IPS-18c (cell line): Measurements from ENCODE around the gene SLC15A4.

ENCODE experiments used
- H3K4me3 ChIP-seq: 2 replicates; pipeline ENCODE4 v1.7.0; 2013; ENCODE audit warnings: low read depth, mild to moderate bottlenecking, low read length, moderate library complexity; ENCODE audit not compliant: insufficient read depth
- H3K9me3 ChIP-seq: one replicate; pipeline ENCODE4 v1.6.1; 2013; ENCODE audit warnings: mild to moderate bottlenecking, low read length, moderate library complexity; ENCODE audit not compliant: control insufficient read depth, insufficient read depth

Gene SLC15A4

GRCh38 chr12:128804762-128805161 lies 19.0 kb downstream of the SLC15A4 start:
- no peak overlapping the region for H3K4me3 ChIP-seq
- H3K9me3 ChIP-seq = no peaks in the 10 kb centered on the region

- no peaks in the 10 kb centered on the region for H3K9me3 ChIP-seq
- no peak overlapping the region for H3K4me3 ChIP-seq
These were observed 20.0 kb downstream of the SLC15A4 start for GRCh38 chr12:128803788-128804187.

GRCh38 chr12:128802756-128803155 lies 21.0 kb downstream of the SLC15A4 start:
- Histone ChIP-seq H3K9me3 (no peaks in the 10 kb centered on the region), H3K4me3 (no peak overlapping the region)

DNA sequence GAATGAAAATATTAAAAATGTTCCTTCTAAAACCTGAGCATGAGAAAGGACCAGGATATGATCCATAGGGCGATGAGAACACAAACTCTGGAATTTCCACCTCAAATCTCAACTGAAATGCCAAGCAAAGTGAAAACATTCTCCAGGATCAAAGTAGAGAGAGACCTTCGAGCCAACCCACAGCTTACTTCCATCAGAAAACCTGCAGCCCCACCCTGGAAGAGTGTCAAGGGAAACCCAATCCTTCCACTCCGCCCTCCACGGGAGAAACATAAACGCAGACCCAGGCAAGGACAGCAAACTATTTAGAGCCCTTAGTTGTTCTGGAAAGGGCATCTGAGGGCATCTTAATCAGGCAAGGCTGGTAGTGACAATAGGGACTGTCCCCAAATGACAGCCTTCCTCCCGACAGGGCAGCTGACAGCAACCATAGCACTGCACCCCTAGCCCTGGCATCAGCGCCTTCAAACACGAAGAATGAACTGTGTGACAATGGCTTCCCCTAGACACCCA lies 21.8 kb downstream of the SLC15A4 start:
- H3K9me3 ChIP-seq = no peaks in the 10 kb centered on the region
- H3K4me3 ChIP-seq = no peak overlapping the region

DNA sequence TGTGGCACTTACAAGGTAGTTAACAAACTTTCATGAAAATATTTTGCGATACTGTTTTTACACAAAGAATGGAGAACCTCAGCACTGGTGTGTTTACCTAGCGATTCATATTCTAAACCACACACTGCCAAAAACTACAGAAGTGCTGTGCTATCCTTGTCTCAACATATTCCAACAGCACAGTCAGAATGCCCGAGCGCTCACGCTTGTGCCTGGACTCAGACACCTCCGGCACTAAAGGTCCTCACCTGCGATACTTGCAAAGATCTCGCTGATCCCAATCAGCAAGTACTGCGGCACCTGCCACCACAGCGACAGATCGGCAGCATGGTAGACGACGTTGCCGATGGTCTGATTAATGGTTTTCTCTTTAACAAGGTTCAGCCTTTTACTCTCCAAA lies 23.2 kb downstream of the SLC15A4 start:
- H3K9me3 ChIP-seq = no peaks in the 10 kb centered on the region

DNA sequence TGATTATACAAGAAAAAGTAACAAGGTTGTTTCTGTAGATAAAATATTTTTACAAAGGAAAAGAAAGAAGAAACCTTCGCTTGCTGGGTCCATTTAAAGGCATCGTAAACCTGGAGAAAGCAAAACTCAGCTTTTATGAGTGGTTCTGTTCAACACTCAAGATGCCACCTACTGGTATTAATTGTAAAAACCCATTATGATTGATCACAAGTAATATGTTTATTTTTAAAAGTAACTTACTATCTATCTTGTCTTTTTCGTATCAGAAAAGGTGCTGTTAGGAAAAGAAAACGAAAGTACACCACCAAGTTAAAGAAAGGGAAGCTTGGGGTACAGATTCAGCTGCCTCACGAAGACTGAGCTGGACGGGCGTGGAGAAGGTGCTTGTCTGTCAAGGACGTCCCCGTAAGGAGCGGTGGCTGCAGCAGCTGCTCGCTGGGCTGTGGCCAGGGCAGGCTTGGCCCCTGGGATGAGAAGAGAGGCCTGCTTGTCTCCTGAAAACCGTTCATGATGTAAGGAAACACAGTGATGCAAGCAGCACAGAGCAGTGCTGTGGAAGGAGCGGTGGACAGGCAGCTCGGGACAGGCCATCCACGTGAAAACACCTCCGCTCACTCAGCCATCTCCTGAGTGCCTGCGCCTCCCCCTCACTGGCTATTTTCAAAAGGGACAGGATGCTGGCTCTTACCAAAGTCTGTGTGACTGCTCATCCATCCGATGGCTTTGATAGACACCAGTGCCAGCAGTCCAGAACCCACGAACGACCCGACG lies 25.0 kb downstream of the SLC15A4 start:
- Histone ChIP-seq H3K9me3 (no peaks in the 10 kb centered on the region), H3K4me3 (no peak overlapping the region)

More for the DNA sequence above, 23.2 kb downstream of the SLC15A4 start:
- H3K4me3 ChIP-seq = no peak overlapping the region

- Histone ChIP-seq H3K4me3 (no peak overlapping the region), H3K9me3 (no peaks in the 10 kb centered on the region)
These were observed 26.3 kb downstream of the SLC15A4 start for GRCh38 chr12:128797119-128798118.

GRCh38 chr12:128796439-128797118 lies 27.2 kb downstream of the SLC15A4 start:
- Histone ChIP-seq H3K4me3 (no peak overlapping the region), H3K9me3 (no peaks in the 10 kb centered on the region)

DNA sequence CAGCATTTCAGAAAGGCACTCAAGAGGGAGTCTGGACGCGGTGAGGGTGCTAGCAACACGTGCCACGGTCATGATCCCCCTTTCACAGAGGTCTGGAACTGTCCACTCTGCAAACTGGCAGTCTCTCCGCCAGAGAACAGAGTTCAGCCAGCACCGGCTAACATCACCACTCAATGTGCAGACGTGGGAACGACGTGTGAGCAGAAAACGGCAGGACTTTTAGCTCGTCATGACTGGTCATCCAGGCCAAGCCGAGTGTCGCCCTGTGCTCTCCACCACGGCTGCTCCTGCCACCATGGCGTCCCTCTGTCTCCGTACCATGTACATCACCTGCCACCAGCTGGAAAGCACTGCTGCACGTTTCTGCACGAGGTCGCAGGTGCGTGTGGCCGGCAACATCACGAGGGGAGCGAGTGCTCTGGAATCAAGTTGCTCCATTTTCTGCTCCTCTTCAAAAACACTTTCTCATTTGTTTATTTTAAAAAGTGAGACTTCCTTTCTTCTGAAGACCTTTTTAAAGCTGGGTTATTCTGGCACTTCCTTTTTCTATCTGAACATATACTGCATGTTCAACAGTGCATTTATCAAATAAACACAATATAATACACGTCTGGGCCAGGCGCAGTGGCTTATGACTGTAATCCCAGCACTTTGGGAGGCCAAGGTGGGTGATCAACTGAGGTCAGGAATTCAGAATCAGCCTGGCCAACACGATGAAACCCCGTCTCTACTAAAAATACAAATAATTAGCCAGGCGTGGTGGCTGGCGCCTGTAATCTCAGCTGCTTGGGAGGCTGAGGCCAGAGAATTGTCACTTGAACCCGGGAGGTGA lies 28.0 kb downstream of the SLC15A4 start:
- Histone ChIP-seq H3K9me3 (no peaks in the 10 kb centered on the region), H3K4me3 (no peak overlapping the region)

GRCh38 chr12:128794661-128795529 lies 28.9 kb downstream of the SLC15A4 start:
- H3K9me3 ChIP-seq = no peaks in the 10 kb centered on the region
- H3K4me3 ChIP-seq = no peak overlapping the region

- no peak overlapping the region for H3K4me3 ChIP-seq
- no peaks in the 10 kb centered on the region for H3K9me3 ChIP-seq
These were observed 30.1 kb downstream of the SLC15A4 start for GRCh38 chr12:128793701-128794100.

DNA sequence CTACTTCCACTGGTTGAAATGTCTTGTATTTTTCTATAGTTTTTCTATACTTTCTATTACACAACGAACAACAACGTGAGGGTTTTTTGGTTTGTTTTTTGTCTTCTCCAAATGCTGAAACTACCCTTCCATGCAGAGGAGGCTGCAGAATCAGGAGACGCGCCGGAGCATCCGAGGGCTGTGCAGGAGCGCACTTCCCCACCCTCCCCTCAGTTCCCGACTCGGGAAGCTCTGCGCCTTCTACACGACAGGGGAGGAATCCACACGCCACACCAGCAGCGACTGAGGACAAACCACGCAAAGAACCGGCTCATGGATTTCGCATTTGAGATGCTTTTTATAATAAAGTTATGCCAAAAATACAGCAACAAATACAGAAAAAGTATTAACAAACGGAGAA lies 30.9 kb downstream of the SLC15A4 start:
- H3K9me3 ChIP-seq = no peaks in the 10 kb centered on the region
- H3K4me3 ChIP-seq = no peak overlapping the region

GRCh38 chr12:128792398-128792797 lies 31.4 kb downstream of the SLC15A4 start:
- no peak overlapping the region for H3K4me3 ChIP-seq
- no peaks in the 10 kb centered on the region for H3K9me3 ChIP-seq

GRCh38 chr12:128791395-128792322 lies 32.1 kb downstream of the SLC15A4 start:
- Histone ChIP-seq H3K4me3 (no peak overlapping the region), H3K9me3 (no peaks in the 10 kb centered on the region)
